ENCODE data around the gene HELZ. TPM values are rescaled to one million over a fixed set of nuclear protein-coding genes. Genes with fewer than 3 reads are reported as not detected.

HELZ gene
- total RNA-seq, 4 donors from 2014 or later = 21.0 to 47.0 (median 38.9) TPM

DNA sequence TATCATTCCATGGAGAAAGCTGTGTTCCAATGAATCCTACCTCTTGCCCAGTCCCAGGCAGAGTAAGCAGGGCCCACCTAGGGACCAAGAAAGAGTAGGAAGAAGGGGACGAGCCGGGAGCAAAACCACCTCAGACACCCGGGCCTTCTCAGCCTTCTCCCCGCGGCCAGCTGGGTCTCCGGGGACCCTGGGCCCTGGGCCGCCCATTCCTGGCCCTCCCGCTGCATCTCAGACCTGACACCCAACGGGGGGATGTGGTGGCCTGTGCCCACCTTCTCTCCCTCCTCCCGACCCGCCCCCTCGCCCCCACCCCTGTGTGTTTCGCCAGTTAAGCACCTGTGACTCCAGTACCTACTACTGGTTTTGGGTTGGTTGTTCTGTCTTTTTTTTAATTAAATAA, 212.0 kb downstream of the HELZ start:
- no peak for ATAC-seq
- H3K36me3 ChIP-seq = no peaks in the 10 kb centered on the region
- no peak overlapping the region for H3K4me3 ChIP-seq
- H3K27ac ChIP-seq = no peak overlapping the region
- no peak for DNase-seq
- in situ Hi-C loops (cut with MboI; ENCODE audit: low sequenced_read_pairs in 4 of 4) (no loop called here), intact Hi-C loops (cut with DNase I; ENCODE audit: low total_unique reads) (no loop called here)
- no peaks in the 10 kb centered on the region for H3K27me3 ChIP-seq
- H3K4me1 ChIP-seq = no peaks in the 10 kb centered on the region
- no peaks in the 10 kb centered on the region for H3K9me3 ChIP-seq
- no peak for TF ChIP-seq POLR2A (IDR thresholded peaks at IDR 0.05)
- TF ChIP-seq, protein P1, sequence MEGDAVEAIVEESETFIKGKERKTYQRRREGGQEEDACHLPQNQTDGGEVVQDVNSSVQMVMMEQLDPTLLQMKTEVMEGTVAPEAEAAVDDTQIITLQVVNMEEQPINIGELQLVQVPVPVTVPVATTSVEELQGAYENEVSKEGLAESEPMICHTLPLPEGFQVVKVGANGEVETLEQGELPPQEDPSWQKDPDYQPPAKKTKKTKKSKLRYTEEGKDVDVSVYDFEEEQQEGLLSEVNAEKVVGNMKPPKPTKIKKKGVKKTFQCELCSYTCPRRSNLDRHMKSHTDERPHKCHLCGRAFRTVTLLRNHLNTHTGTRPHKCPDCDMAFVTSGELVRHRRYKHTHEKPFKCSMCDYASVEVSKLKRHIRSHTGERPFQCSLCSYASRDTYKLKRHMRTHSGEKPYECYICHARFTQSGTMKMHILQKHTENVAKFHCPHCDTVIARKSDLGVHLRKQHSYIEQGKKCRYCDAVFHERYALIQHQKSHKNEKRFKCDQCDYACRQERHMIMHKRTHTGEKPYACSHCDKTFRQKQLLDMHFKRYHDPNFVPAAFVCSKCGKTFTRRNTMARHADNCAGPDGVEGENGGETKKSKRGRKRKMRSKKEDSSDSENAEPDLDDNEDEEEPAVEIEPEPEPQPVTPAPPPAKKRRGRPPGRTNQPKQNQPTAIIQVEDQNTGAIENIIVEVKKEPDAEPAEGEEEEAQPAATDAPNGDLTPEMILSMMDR (IDR thresholded peaks at IDR 0.05 in 4 of 5, conservative IDR thresholded peaks at IDR 0.05 in 1 of 5) = no peak

DNA sequence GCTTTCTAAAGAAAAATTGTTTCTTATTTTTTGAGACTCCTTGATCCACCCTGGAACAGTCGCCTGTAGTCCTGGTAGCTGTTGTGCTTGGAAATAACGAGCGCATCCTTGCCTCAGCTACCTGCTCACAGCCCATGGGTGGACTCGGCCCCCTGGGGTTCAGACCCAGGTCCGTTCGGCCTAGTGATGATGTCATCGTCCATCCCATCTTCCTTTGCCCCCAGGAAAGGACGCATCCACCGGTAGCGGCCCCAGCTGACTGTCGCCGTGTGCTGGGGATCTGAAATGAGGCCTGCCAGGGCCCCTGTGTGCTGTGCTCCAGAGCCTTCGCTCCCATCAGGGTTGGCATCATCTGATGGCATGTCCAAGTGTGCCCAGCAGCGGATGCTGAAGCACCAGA, 212.6 kb downstream of the HELZ start:
- intact Hi-C loops (cut with DNase I; ENCODE audit: low total_unique reads) (no loop called here), in situ Hi-C loops (cut with MboI; ENCODE audit: low sequenced_read_pairs in 4 of 4) (no loop called here)
- TF ChIP-seq POLR2A (IDR thresholded peaks at IDR 0.05) = no peak
- TF ChIP-seq, protein P1 (IDR thresholded peaks at IDR 0.05 in 4 of 5, conservative IDR thresholded peaks at IDR 0.05 in 1 of 5) = no peak
- H3K9me3 ChIP-seq = no peaks in the 10 kb centered on the region
- H3K27me3 ChIP-seq = no peaks in the 10 kb centered on the region
- no peaks in the 10 kb centered on the region for H3K36me3 ChIP-seq
- H3K27ac ChIP-seq = no peak overlapping the region
- no peak overlapping the region for H3K4me3 ChIP-seq
- ATAC-seq = no peak
- DNase-seq = no peak
- no peaks in the 10 kb centered on the region for H3K4me1 ChIP-seq

DNA sequence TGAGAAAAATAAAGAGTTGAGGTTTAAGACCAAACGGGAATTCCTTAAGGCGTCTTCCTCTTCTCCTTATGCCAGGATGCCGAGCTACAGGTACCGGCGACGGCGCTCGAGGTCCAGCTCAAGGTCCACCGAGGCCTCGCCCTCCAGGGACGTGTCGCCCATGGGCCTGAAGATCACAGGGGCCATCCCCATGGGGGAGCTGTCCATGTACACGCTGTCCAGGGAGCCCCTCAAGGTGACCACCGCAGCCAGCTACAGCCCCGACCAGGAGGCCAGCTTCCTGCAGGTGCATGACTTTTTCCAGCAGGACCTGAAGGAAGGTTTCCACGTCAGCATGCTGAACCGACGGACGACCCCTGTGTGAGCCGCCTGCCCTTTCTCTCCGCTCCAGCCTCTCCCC, 214.4 kb downstream of the HELZ start:
- TF ChIP-seq POLR2A (IDR thresholded peaks at IDR 0.05) = no peak
- TF ChIP-seq, protein P1 (IDR thresholded peaks at IDR 0.05 in 4 of 5, conservative IDR thresholded peaks at IDR 0.05 in 1 of 5) = no peak
- intact Hi-C loops (cut with DNase I; ENCODE audit: low total_unique reads) (no loop called here), in situ Hi-C loops (cut with MboI; ENCODE audit: low sequenced_read_pairs in 4 of 4) (no loop called here)
- ATAC-seq (no peak), DNase-seq (no peak)
- Histone ChIP-seq H3K9me3 (no peaks in the 10 kb centered on the region), H3K27me3 (no peaks in the 10 kb centered on the region), H3K4me3 (no peak overlapping the region), H3K36me3 (no peaks in the 10 kb centered on the region), H3K27ac (no peak overlapping the region), H3K4me1 (no peaks in the 10 kb centered on the region)

DNA sequence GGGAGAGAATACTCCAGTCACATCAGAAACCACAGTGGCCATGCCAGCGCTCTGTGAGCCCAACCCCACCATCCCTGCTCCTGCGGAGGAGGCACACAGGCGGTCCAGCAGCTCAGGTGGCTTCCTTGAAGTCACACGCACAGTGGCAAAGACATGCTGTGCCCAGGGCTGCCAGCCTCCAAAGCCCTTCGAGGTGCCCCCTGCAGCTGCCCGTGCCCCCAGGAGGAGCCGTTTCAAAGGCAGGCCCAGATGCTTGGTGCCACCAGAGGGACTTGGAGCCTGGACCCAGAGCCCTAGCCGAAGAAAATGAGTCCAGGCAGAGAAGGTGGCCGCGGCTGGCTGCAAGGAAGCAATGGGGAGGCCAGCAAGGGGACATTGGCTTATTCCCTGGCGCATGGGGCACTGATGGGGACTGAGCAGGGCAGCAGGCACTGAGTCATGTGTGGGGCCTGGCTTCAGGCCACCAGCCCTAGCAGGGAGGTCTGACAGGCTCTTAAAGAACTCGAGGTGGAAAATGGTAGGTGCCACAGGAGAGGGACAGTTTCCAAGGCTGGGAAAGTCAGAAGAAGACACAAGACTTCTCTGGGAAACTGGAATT, 217.9 kb downstream of the HELZ start:
- DNase-seq = peak in 1 of 2 donors; percentile 40
- in situ Hi-C loops (cut with MboI; ENCODE audit: low sequenced_read_pairs in 4 of 4) = no loop called here
- intact Hi-C loops (cut with DNase I; ENCODE audit: low total_unique reads) = no loop called here
- peak; percentile 31 to 34 for ATAC-seq
- Histone ChIP-seq H3K36me3 (no peaks in the 10 kb centered on the region), H3K9me3 (no peaks in the 10 kb centered on the region), H3K4me3 (no peak overlapping the region), H3K27me3 (no peaks in the 10 kb centered on the region), H3K27ac (no peak overlapping the region), H3K4me1 (peaks cover 0 to 5% of the 10 kb centered on the region in 2 donors)
- TF ChIP-seq, protein P1 (IDR thresholded peaks at IDR 0.05 in 4 of 5, conservative IDR thresholded peaks at IDR 0.05 in 1 of 5) = no peak
- TF ChIP-seq POLR2A (IDR thresholded peaks at IDR 0.05) = no peak

DNA sequence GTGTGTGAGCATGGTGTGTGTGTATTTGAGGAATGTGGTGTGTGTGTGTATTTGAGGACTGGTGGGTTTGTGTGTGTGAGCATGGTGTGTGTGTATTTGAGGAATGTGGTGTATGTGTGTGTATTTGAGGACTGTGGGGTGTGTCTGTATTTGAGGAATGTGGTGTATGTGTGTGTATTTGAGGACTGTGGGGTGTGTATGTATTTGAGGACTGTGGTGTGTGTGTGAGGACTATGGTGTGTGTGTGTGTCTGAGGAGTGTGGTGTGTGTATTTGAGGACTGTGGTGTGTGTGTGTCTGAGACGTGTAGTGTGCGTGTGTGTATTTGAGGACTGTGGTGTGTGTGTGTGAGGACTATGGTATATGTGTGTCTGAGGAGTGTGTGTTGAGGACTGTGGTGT, 218.7 kb downstream of the HELZ start:
- TF ChIP-seq, protein P1 (IDR thresholded peaks at IDR 0.05 in 4 of 5, conservative IDR thresholded peaks at IDR 0.05 in 1 of 5) = no peak
- no peak for TF ChIP-seq POLR2A (IDR thresholded peaks at IDR 0.05)
- ATAC-seq (no peak), DNase-seq (no peak)
- no peaks in the 10 kb centered on the region for H3K36me3 ChIP-seq
- in situ Hi-C loops (cut with MboI; ENCODE audit: low sequenced_read_pairs in 4 of 4) = no loop called here
- peaks cover 0 to 11% of the 10 kb centered on the region in 2 donors for H3K4me1 ChIP-seq
- intact Hi-C loops (cut with DNase I; ENCODE audit: low total_unique reads) = no loop called here
- no peak overlapping the region for H3K4me3 ChIP-seq
- H3K9me3 ChIP-seq = no peaks in the 10 kb centered on the region
- no peaks in the 10 kb centered on the region for H3K27me3 ChIP-seq
- no peak overlapping the region for H3K27ac ChIP-seq

Data from gastrocnemius medialis (tissue), 4 donors.